ENCODE measurements around the gene ILK. TPM values are rescaled to one million over a fixed set of nuclear protein-coding genes. Genes with fewer than 3 reads are reported as not detected.

ILK gene
- total RNA-seq, 1 experiment from 2014 or later: 73.5 TPM

- TF ChIP-seq JUND (IDR thresholded peaks at IDR 0.05) (no peak), YY1 (IDR thresholded peaks at IDR 0.05; ENCODE audit: extremely low read depth, insufficient replicate concordance, low read depth, low read length) (no peak), TCF7L2 (IDR thresholded peaks at IDR 0.05; ENCODE audit: borderline replicate concordance, extremely low read depth, insufficient read depth, insufficient read length) (no peak), SRF (IDR thresholded peaks at IDR 0.05; ENCODE audit: low read depth) (no peak), POLR2AphosphoS5 (IDR thresholded peaks at IDR 0.05; ENCODE audit: low read depth, low read length) (no peak), CEBPB (IDR thresholded peaks at IDR 0.05; ENCODE audit: low read depth) (no peak), SIN3A (IDR thresholded peaks at IDR 0.05; ENCODE audit: low read depth) (no peak), EZH2phosphoT487 (IDR thresholded peaks at IDR 0.05; ENCODE audit: borderline replicate concordance) (no peak), REST (IDR thresholded peaks at IDR 0.05; ENCODE audit: low read depth) (no peak), SP1 (IDR thresholded peaks at IDR 0.05; ENCODE audit: low read depth) (no peak), EZH2 (IDR thresholded peaks at IDR 0.05) (no peak), RAD21 (IDR thresholded peaks at IDR 0.05; ENCODE audit: low read depth) (no peak), EGR1 (IDR thresholded peaks at IDR 0.05; ENCODE audit: low read depth) (no peak), FOSL1 (IDR thresholded peaks at IDR 0.05; ENCODE audit: low read depth) (no peak), ZNF274 (IDR thresholded peaks at IDR 0.05; ENCODE audit: low read depth, low read length) (no peak), POLR2A (IDR thresholded peaks at IDR 0.05; ENCODE audit: borderline replicate concordance, extremely low read depth, insufficient read depth, insufficient read length) (no peak), ELF1 (IDR thresholded peaks at IDR 0.05; ENCODE audit: borderline replicate concordance, low read depth) (no peak)
- Histone ChIP-seq H3K9ac (ENCODE audit: low read length) (no peak overlapping the region), H3K9me2 (ENCODE audit: insufficient read depth) (no peaks in the 10 kb centered on the region), H2AFZ (ENCODE audit: low read depth, low read length, poor library complexity, severe bottlenecking) (no peak overlapping the region), H3K9me3 (ENCODE audit: control insufficient read depth in 1 of 2, insufficient read depth in 1 of 2, low read depth in 1 of 2, low read length in 2 of 2) (no peaks in the 10 kb centered on the region), H3K27me3 (ENCODE audit: insufficient read depth, low read length) (peaks cover 6% of the 10 kb centered on the region; the same call in 1 of the 2 replicates), H4K20me1 (ENCODE audit: insufficient read depth) (no peaks in the 10 kb centered on the region), H3K27ac (ENCODE audit: low read depth, low read length) (no peak overlapping the region), H3K4me2 (ENCODE audit: low read length) (no peak overlapping the region), H3K4me1 (ENCODE audit: control insufficient read depth in 1 of 2, insufficient read depth in 2 of 2, low read length in 2 of 2) (no peaks in the 10 kb centered on the region), H3K79me2 (ENCODE audit: insufficient read depth, low read length) (no peaks in the 10 kb centered on the region), H3K36me3 (ENCODE audit: control insufficient read depth in 1 of 2, insufficient read depth in 2 of 2, low read length in 2 of 2) (no peaks in the 10 kb centered on the region), H3K4me3 (replicated peaks in 1 of 2; ENCODE audit: low read depth in 1 of 2, low read length in 2 of 2) (no peak overlapping the region)
- ChIA-PET POLR2A (interaction anchor here (1.0 kb wide), 1 partner anchor 26 kb away, joined by 3 read pairs; the partner anchor contains the start of gene MRPL17), RAD21 (ENCODE audit: low non-redundant PET in 1 of 2, low total read pairs in 2 of 2, uncharacterized antibody in 2 of 2, unreplicated experiment in 2 of 2) (no interaction called here), CTCF (interaction anchor here (0.9 to 1.5 kb wide), 3 partner anchors 11 to 293 kb away, joined by 3 to 5 read pairs (median 3); no protein-coding TSS in a partner anchor)
- intact Hi-C loops (cut with micrococcal nuclease): no loop called here
- no TSS peak for BruUV-seq (replicated peaks)
- ATAC-seq: no peak
- DNase-seq (ENCODE audit: low read depth, low spot score): no peak
These were observed 53.4 kb downstream of the ILK start for GRCh38 chr11:6656936-6657335.

Measured in HCT116 (cell line).